Hepatocyte (in vitro differentiated cells): Measurements from ENCODE around the gene COBL.

Experiments
- EZH2phosphoT487 ChIP-seq: fragments of 200-600 bp; sonication (generic); IDR thresholded peaks from one replicate; pipeline ENCODE4 v1.6.1; 2018; ENCODE audit warnings: antibody characterized with exemption, mild to moderate bottlenecking, low read depth, moderate library complexity; ENCODE audit not compliant: unreplicated experiment, severe bottlenecking
- TF ChIP-seq, protein P1 (sequence below): fragments of 200-600 bp; sonication (generic); IDR thresholded peaks from 2 replicates; pipeline ENCODE4 v1.5.1; 2016; ENCODE audit warnings: antibody characterized with exemption, mild to moderate bottlenecking; ENCODE audit not compliant: poor library complexity

DNA sequence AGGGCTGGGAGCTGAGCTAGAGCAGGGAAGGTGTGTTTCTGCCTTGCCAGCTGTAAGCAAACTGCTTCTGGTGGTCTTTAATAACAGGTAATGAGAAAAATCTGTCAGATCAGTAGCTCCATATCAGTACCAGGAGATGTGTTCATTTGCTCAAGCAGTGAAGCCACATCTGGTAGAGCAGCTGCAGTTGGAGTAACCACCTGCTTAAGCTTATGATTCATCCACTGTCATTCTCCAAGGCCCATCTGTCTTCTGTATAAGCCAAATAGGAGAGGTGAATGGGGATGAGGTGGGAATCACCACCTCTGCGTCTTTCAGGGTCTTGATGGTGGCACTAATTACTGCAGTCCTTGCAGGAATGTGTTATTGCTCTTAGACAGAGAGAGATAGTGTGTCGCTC is 18.4 kb upstream of the COBL start:
- TF ChIP-seq, protein P1, sequence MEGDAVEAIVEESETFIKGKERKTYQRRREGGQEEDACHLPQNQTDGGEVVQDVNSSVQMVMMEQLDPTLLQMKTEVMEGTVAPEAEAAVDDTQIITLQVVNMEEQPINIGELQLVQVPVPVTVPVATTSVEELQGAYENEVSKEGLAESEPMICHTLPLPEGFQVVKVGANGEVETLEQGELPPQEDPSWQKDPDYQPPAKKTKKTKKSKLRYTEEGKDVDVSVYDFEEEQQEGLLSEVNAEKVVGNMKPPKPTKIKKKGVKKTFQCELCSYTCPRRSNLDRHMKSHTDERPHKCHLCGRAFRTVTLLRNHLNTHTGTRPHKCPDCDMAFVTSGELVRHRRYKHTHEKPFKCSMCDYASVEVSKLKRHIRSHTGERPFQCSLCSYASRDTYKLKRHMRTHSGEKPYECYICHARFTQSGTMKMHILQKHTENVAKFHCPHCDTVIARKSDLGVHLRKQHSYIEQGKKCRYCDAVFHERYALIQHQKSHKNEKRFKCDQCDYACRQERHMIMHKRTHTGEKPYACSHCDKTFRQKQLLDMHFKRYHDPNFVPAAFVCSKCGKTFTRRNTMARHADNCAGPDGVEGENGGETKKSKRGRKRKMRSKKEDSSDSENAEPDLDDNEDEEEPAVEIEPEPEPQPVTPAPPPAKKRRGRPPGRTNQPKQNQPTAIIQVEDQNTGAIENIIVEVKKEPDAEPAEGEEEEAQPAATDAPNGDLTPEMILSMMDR: no peak
- no peak for TF ChIP-seq EZH2phosphoT487
